HL-60 (cell line): ENCODE measurements around the gene ONECUT1.

Experiments
- DNase-seq, 2 experiments: peaks; one replicate each; pipeline ENCODE4 v3.0.0-alpha.2; 2010 to 2020; ENCODE audit warnings: low read depth in 1 of 2, low spot score in 1 of 2
- H3K27ac ChIP-seq: fragments of 250-450 bp; sonication (Bioruptor Pico); replicated peaks from 2 replicates; pipeline ENCODE4 v1.5.1; 2020; ENCODE audit warnings: mild to moderate bottlenecking, moderate library complexity
- H3K27me3 ChIP-seq: fragments of 250-450 bp; sonication (Bioruptor Pico); 2 replicates; pipeline ENCODE4 v1.5.1; 2021; ENCODE audit warnings: mild to moderate bottlenecking, moderate library complexity; ENCODE audit not compliant: insufficient read depth, poor library complexity, severe bottlenecking
- H3K4me3 ChIP-seq: replicated peaks from 2 replicates; pipeline ENCODE4 v1.5.1; 2011; ENCODE audit warnings: mild to moderate bottlenecking, control low read depth, low read length; ENCODE audit not compliant: insufficient read depth
- GABPA ChIP-seq: IDR thresholded peaks from 2 replicates; pipeline ENCODE4 v1.6.1; 2012; ENCODE audit warnings: low read depth
- POLR2AphosphoS5 ChIP-seq: IDR thresholded peaks from 2 replicates; pipeline ENCODE4 v1.6.1; 2012; ENCODE audit warnings: low read depth
- REST ChIP-seq: IDR thresholded peaks from 2 replicates; pipeline ENCODE4 v1.6.1; 2012; ENCODE audit warnings: low read depth; ENCODE audit not compliant: insufficient replicate concordance
- SPI1 ChIP-seq: IDR thresholded peaks from 2 replicates; pipeline ENCODE4 v1.6.1; 2012; ENCODE audit warnings: low read depth, mild to moderate bottlenecking, borderline replicate concordance
- TF ChIP-seq, protein P1 (sequence below): IDR thresholded peaks from one replicate; pipeline ENCODE4 v1.5.1; 2011; ENCODE audit warnings: low read length, control low read depth, inconsistent platforms; ENCODE audit not compliant: insufficient read depth

Gene ONECUT1

DNA sequence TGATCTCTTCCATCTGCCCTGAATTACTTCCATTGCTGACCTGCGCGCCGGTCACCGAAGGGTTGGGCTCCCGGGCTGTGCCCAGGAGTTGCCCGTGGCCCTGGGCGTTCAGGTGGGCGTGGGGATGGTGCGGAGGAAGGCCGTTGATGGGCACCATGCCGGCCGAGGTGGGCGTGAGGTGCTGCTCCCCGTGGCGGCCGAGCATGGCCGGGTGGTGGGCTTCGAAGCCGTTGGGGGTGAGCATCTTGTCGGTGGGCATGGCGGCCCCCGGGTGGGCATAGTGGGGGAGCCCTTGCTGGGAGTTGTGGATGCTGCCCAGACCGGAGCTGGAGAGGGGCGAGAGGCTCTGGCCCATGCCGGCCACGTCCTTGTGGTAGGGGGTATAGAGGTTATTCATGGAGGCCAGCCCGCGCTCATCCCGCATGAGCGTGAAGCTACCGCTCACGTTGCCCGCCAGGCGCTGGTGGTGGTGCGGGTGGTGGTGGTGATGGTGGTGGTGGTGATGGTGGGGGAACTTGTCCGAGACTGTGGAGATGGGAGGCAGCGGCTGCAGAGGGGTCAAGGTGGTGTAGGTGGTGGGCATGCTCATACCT, 1.0 kb downstream of the ONECUT1 start:
- Histone ChIP-seq H3K27ac (no peak overlapping the region), H3K27me3 (peaks cover 83% of the 10 kb centered on the region), H3K4me3 (no peak overlapping the region)
- TF ChIP-seq, protein P1, sequence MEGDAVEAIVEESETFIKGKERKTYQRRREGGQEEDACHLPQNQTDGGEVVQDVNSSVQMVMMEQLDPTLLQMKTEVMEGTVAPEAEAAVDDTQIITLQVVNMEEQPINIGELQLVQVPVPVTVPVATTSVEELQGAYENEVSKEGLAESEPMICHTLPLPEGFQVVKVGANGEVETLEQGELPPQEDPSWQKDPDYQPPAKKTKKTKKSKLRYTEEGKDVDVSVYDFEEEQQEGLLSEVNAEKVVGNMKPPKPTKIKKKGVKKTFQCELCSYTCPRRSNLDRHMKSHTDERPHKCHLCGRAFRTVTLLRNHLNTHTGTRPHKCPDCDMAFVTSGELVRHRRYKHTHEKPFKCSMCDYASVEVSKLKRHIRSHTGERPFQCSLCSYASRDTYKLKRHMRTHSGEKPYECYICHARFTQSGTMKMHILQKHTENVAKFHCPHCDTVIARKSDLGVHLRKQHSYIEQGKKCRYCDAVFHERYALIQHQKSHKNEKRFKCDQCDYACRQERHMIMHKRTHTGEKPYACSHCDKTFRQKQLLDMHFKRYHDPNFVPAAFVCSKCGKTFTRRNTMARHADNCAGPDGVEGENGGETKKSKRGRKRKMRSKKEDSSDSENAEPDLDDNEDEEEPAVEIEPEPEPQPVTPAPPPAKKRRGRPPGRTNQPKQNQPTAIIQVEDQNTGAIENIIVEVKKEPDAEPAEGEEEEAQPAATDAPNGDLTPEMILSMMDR = no peak
- no peak for TF ChIP-seq GABPA
- TF ChIP-seq REST = no peak
- no peak for TF ChIP-seq POLR2AphosphoS5
- no peak for TF ChIP-seq SPI1
- no peak for DNase-seq

DNA sequence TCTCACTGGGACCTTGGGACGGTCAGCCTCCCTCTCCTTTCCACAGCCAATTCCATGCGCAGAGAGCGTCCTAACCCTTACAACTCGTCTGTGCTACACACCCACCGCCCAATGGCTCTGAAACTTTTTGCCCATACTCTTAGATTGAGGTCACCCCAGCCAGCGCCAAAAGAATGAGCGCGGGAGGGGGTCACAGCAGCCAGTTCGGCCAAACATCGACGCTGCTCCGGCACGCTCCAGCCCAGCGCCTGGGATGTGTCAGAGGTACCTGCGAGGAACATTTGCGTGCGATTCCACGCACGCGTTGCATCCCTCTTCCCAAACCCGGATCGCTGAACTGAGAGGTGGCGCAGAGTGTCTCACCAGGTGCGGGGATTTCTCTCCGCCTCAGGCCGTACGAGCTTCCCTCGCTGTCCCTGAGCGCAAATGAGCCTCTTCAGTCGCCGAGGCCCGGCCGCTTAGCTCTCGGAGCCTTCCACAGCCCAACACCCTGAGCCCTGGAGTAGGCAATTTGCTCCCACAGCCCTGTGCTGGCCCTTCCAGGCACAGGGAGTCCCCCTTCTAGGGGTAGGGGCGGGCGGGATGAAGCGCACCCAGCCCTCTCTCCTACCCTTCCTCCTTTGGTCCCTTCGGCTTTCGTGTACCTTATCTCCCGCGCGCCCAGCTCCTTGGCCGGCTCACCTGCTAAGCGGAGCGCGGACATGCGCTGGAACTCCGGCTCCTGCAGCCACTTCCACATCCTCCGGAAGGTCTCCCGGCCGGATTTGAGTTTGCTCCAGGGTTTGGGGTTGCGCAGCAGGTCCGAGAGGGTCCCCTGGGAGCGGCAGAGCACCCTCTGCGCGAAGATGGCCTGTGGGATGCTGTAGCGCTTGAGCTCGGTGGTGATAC, 1.8 kb downstream of the ONECUT1 start:
- no peak overlapping the region for H3K4me3 ChIP-seq

More for the DNA sequence above, 1.8 kb downstream of the ONECUT1 start:
- peaks cover 83% of the 10 kb centered on the region for H3K27me3 ChIP-seq
- H3K27ac ChIP-seq = no peak overlapping the region
- TF ChIP-seq GABPA = no peak
- TF ChIP-seq, protein P1 = no peak
- no peak for TF ChIP-seq SPI1
- TF ChIP-seq REST = no peak
- TF ChIP-seq POLR2AphosphoS5 = no peak
- DNase-seq = no peak
